ENCODE data around the gene CELA3B.

- TF ChIP-seq CTCF (IDR thresholded peaks at IDR 0.05; ENCODE audit: poor library complexity) (no peak), EZH2phosphoT487 (IDR thresholded peaks at IDR 0.05; ENCODE audit: low read depth, severe bottlenecking, unreplicated experiment) (no peak), EZH2 (IDR thresholded peaks at IDR 0.05; ENCODE audit: borderline replicate concordance) (no peak)
Measured at GRCh38 chr1:21930080-21930571, 46.7 kb upstream of the CELA3B start.

Data from hepatocyte (in vitro differentiated cells).